SU-DHL-6 (cell line): Measurements from ENCODE around the gene PPP1R8.

Experiments used
- H2AFZ ChIP-seq: fragments of 200-600 bp; sonication (generic); 2 replicates; pipeline ENCODE4 v1.6.1; 2014; ENCODE audit warnings: low read depth, mild to moderate bottlenecking, moderate library complexity, mixed read lengths, antibody characterized with exemption, low read length; ENCODE audit not compliant: severe bottlenecking
- H3F3A ChIP-seq: fragments of 200-600 bp; shearing (Covaris generic); 2 replicates; pipeline ENCODE4 v1.6.0; 2016; ENCODE audit warnings: antibody characterized with exemption, mild to moderate bottlenecking; ENCODE audit not compliant: insufficient read depth
- H3K27ac ChIP-seq: fragments of 200-600 bp; sonication (generic); 2 replicates; pipeline ENCODE4 v1.5.1; 2016; ENCODE audit warnings: low read depth, mild to moderate bottlenecking, low read length, moderate library complexity, mixed read lengths
- H3K27me3 ChIP-seq: fragments of 200-600 bp; sonication (generic), shearing (Covaris generic); 2 replicates; pipeline ENCODE4 v1.6.0; 2014; ENCODE audit warnings: mild to moderate bottlenecking, low read length
- H3K36me3 ChIP-seq: fragments of 200-600 bp; sonication (generic); 2 replicates; pipeline ENCODE4 v1.6.1; 2014; ENCODE audit warnings: mild to moderate bottlenecking, low read length, mixed read lengths
- H3K4me2 ChIP-seq: fragments of 300-600, 200-600 bp; shearing (Covaris generic), sonication (generic); 2 replicates; pipeline ENCODE4 v1.6.0; 2014; ENCODE audit warnings: low read length, low read depth, mild to moderate bottlenecking; ENCODE audit not compliant: poor library complexity, severe bottlenecking
- H3K4me3 ChIP-seq: fragments of 200-600 bp; sonication (generic); 2 replicates; pipeline ENCODE4 v1.5.1; 2014; ENCODE audit warnings: antibody characterized with exemption, low read length, mild to moderate bottlenecking, mixed read lengths; ENCODE audit not compliant: insufficient read depth, poor library complexity, severe bottlenecking
- H3K79me2 ChIP-seq: fragments of 200-600 bp; sonication (generic); 2 replicates; pipeline ENCODE4 v1.6.1; 2014; ENCODE audit warnings: mild to moderate bottlenecking, low read length, moderate library complexity; ENCODE audit not compliant: insufficient read depth
- H3K9ac ChIP-seq: fragments of 200-600 bp; sonication (generic); 2 replicates; pipeline ENCODE4 v1.7.0; 2014; ENCODE audit warnings: mild to moderate bottlenecking, low read length
- H3K9me2 ChIP-seq: fragments of 200-600 bp; sonication (generic); replicated peaks from 2 replicates; pipeline ENCODE4 v1.6.1; 2014; ENCODE audit warnings: low read length; ENCODE audit not compliant: insufficient read depth
- H3K9me3 ChIP-seq: fragments of 200-600 bp; sonication (generic); 2 replicates; pipeline ENCODE4 v1.6.1; 2014; ENCODE audit warnings: low read length, mixed read lengths; ENCODE audit not compliant: insufficient read depth
- H4K20me1 ChIP-seq: fragments of 200-600 bp; sonication (generic); 2 replicates; pipeline ENCODE4 v1.6.1; 2014; ENCODE audit warnings: low read depth, mild to moderate bottlenecking, antibody characterized with exemption, low read length, moderate library complexity, mixed read lengths
- EZH2phosphoT487 ChIP-seq: fragments of 200-600 bp; sonication (generic), shearing (Covaris generic); conservative IDR thresholded peaks from 2 replicates; pipeline ENCODE4 v1.6.1; 2018; ENCODE audit warnings: mild to moderate bottlenecking, antibody characterized with exemption, low read length, moderate library complexity, mixed read lengths
- TF ChIP-seq, protein P1 (sequence below): fragments of 200-600 bp; sonication (generic); IDR thresholded peaks from one replicate; pipeline ENCODE4 v1.5.1; 2017; ENCODE audit warnings: antibody characterized with exemption, mild to moderate bottlenecking, low read length, moderate library complexity; ENCODE audit not compliant: insufficient read depth, poor library complexity, severe bottlenecking

The PPP1R8 gene

DNA sequence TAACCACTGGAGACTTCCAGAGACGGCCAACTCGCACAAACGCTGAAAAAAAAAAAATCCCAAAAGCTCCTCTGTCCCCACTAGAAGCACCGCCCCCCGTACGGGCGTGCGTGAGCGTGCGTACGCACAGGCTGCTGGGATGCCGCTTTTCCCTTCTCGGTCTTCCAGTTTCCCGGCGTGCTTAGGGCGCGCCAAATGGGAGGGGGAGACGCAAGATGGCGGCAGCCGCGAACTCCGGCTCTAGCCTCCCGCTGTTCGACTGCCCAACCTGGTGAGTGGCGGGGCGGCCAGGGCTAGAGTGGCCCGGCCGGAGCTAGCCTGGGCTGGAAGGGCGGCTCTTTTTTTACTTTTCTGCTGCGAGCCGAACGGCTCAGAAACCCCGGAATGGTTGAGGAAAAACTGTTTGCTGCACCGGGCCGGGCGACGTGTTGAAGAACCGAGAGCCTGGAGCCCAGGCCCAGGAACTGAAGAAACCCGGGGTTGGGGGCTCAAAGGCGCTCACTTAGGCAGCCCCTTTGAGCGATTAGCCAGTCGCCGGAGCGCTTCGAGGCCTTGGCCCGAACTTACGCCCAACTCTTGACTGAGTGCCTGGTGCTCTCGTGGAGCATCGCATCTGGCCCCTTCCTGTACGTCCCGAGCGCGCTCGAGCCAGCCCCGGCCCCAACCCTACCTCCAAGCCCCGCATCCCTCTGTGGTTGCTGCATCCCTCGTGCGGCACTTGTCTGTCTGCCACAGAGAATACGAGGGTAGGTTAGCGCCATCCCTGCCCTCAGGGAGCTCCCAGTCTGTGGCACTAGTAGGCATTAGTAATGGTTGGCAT, at the start of gene PPP1R8:
TSS of gene PPP1R8 (plus strand) at position 162 of the 820 bp plus-strand sequence. CDS start at position 216, 54 bp downstream.
- Histone ChIP-seq H3K4me2 (peak within 1 kb of the TSS; percentile 80), H3K9ac (peak within 1 kb of the TSS; percentile 93), H4K20me1 (no peaks in the 10 kb centered on the region; the same call in 1 of the 2 replicates), H3K4me3 (peak within 1 kb of the TSS; percentile 87), H3K79me2 (peaks cover 52% of the 10 kb centered on the region), H3K9me3 (no peaks in the 10 kb centered on the region), H3K27me3 (no peaks in the 10 kb centered on the region), H3K9me2 (no peaks in the 10 kb centered on the region), H2AFZ (peak within 1 kb of the TSS; percentile 87), H3K27ac (peak within 1 kb of the TSS; percentile 64), H3K36me3 (peaks cover 18% of the 10 kb centered on the region), H3F3A (peaks cover 17% of the 10 kb centered on the region)
- TF ChIP-seq EZH2phosphoT487, result no peak
- TF ChIP-seq, protein P1, sequence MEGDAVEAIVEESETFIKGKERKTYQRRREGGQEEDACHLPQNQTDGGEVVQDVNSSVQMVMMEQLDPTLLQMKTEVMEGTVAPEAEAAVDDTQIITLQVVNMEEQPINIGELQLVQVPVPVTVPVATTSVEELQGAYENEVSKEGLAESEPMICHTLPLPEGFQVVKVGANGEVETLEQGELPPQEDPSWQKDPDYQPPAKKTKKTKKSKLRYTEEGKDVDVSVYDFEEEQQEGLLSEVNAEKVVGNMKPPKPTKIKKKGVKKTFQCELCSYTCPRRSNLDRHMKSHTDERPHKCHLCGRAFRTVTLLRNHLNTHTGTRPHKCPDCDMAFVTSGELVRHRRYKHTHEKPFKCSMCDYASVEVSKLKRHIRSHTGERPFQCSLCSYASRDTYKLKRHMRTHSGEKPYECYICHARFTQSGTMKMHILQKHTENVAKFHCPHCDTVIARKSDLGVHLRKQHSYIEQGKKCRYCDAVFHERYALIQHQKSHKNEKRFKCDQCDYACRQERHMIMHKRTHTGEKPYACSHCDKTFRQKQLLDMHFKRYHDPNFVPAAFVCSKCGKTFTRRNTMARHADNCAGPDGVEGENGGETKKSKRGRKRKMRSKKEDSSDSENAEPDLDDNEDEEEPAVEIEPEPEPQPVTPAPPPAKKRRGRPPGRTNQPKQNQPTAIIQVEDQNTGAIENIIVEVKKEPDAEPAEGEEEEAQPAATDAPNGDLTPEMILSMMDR, result no peak

DNA sequence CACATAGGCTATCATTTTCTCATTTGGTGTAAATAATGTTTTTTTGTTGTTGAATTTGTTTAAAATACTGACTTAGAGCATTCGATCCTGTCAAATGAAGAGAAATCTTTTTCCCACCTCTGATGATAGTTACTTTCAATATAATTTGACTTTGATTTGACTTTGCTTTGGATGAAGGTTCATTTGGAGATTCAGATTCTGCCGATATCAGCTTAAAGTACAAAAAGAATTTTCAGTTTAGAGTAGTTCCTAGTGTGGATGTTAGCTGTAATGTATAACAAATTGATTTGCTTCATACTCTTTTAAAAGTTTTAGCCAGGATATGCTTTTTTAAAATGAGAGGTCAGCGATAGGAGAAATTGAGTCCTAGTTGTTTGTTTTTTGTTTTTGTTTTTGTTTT, 47.6 kb upstream of the PPP1R8 start:
- peaks cover 55% of the 10 kb centered on the region for H3K79me2 ChIP-seq
- H3K9me2 ChIP-seq, result no peaks in the 10 kb centered on the region
- no peaks in the 10 kb centered on the region for H3K9me3 ChIP-seq
- no peak overlapping the region for H3K4me3 ChIP-seq
- H3K27me3 ChIP-seq, result no peaks in the 10 kb centered on the region
- TF ChIP-seq, protein P1, result no peak
- TF ChIP-seq EZH2phosphoT487, result no peak
- no peaks in the 10 kb centered on the region for H3K36me3 ChIP-seq
- H2AFZ ChIP-seq, result no peak overlapping the region
- 0 out of 2 replicates have a peak, but pooled peaks cover 7% of the 10 kb centered on the region for H4K20me1 ChIP-seq
- no peak overlapping the region for H3K27ac ChIP-seq
- no peak overlapping the region for H3K9ac ChIP-seq
- H3F3A ChIP-seq, result no peaks in the 10 kb centered on the region
- no peak overlapping the region for H3K4me2 ChIP-seq

DNA sequence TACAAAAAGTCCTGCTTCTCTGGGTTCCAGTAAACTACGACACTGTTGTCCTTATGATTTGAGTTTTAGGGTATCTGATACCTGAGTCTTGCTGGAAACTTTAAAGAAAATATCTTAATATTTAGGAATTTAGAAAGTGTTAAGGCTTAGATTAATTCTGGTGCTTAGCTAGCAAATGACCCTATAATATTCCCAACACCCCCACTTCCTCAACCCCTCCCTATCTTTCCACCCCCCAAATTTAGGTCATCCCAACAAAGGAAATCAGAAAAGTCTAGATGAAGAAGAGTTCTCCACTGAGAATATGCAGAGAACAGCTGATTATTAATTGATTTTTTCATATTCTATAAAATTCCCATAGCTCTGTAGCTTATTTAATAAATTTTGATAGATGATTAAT, 45.9 kb upstream of the PPP1R8 start:
- H3K9me3 ChIP-seq, result no peaks in the 10 kb centered on the region
- peaks cover 53% of the 10 kb centered on the region for H3K79me2 ChIP-seq
- no peak overlapping the region for H3K4me2 ChIP-seq
- H3K36me3 ChIP-seq, result 0 out of 2 replicates have a peak, but pooled peaks cover 5% of the 10 kb centered on the region
- H3K4me3 ChIP-seq, result no peak overlapping the region
- H3K9me2 ChIP-seq, result no peaks in the 10 kb centered on the region
- no peak overlapping the region for H2AFZ ChIP-seq
- H4K20me1 ChIP-seq, result 0 out of 2 replicates have a peak, but pooled peaks cover 7% of the 10 kb centered on the region
- no peak overlapping the region for H3K27ac ChIP-seq
- H3F3A ChIP-seq, result no peaks in the 10 kb centered on the region
- no peak for TF ChIP-seq EZH2phosphoT487
- TF ChIP-seq, protein P1, result no peak
- H3K9ac ChIP-seq, result no peak overlapping the region
- no peaks in the 10 kb centered on the region for H3K27me3 ChIP-seq
